GM19238 (cell line): Measurements from ENCODE around the gene SHC2.
"Not testable (repeated sequence)": the region's sequence is repeated elsewhere in the genome, so short reads cannot be mapped to it uniquely, and the experiment has no call there.

Experiments
- DNase-seq: peaks from one replicate; pipeline ENCODE4 v3.0.0; 2011; ENCODE audit warnings: low spot score; ENCODE audit not compliant: insufficient read length

The SHC2 gene

DNA sequence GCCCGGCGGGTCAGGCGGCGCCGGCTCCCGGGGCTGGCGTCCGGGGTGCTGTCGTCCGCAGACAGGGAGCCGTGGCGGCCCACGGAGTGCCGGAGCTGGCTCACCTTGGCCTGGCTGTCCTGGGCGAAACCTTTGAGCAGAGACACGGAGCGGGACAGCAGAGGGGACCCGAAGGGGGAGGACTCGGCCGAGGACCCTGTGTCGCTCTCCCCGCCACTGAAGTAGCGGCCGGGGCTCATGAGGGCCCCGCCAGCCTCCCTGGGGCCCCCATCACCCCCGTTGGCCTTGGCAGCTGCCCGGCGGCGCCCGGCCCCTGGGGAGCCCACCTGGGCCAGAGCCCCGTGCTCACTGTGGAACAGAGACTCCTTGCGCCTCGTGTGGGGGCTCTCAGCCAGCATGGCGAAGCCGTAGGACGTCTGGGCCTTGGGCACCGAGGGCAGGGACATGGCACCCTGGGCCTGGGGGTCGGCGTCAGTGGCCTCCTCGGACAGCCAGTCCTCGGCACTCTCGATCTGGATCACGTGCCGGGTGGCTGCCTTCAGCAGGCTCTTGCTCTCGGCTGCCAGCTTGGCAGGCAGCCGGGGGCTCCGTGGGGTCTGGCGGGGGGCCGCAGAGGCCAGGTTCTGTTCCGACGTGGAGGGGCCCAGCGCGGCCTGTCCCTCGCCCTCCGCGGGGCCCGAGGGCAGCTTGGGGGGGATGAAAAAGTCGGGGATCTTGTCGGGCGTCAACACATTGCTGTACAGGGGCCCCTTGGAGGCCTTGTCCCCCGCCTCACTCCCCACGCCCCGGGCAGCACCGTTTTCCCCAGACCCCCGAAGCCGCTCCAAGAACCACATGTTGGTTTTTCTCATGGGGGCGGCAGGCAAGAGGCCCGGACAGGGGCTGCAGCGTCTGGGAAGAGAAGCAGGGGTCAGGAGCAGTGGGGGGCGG lies 53.1 kb downstream of the SHC2 start:
- DNase-seq = no peak

DNA sequence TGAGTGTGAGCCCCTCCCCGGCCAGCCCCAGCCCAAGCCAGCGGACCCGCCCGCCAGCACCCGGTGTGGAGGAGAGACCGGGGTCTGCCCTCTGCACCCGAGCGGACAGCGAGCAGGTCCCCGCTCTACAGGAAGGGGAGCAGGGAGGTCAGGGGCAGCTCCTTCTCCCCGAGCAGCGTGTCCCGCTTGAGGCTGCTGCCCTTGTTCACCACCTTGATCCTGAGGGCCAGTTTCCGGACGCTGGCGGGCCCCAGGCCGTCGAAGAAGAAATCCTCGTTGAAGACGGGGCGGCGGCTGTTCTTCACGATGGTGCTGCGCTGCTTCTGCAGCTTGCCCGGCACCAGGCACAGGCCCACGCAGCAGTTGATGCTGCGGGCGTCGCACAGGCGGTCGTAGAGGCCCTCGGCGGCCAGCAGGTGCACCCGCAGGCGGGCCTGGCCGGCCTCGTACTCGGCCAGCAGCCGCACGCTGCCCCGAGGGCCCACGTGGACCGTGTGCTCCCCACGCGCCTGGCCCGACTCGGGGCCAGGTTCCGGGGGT lies 53.8 kb downstream of the SHC2 start:
- no peak for DNase-seq

DNA sequence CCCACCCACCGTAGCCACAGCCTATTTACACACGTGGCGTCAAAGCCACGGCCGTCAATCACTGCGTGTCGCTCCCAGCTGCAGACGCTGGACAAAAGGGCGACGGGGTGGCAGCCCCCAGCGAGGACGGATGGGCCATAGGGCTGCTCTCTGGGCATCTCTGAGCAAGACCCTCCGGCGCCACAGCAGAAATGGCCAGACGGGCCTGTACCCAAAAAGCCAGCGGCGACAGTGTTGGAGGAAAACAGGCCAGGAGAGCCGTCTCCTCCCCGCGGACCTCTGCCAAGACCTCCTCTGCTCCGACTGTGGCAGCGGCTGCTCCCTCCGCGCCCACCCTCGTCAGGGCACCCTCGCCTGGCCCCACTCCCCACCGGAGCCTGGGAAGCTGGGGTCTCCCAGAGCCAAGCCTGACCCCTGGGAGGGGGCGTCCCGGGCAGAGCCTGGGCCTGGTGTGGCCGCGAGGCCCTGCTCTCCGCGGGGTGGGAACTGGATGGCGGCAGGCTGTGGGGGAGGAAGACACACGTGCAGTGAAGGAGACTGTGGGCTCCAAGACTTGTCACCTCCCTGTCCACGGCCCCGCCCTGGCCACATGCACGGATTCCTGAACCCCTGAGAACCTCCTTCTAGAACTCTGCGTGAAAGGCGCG lies 54.6 kb downstream of the SHC2 start:
- DNase-seq = no peak

DNA sequence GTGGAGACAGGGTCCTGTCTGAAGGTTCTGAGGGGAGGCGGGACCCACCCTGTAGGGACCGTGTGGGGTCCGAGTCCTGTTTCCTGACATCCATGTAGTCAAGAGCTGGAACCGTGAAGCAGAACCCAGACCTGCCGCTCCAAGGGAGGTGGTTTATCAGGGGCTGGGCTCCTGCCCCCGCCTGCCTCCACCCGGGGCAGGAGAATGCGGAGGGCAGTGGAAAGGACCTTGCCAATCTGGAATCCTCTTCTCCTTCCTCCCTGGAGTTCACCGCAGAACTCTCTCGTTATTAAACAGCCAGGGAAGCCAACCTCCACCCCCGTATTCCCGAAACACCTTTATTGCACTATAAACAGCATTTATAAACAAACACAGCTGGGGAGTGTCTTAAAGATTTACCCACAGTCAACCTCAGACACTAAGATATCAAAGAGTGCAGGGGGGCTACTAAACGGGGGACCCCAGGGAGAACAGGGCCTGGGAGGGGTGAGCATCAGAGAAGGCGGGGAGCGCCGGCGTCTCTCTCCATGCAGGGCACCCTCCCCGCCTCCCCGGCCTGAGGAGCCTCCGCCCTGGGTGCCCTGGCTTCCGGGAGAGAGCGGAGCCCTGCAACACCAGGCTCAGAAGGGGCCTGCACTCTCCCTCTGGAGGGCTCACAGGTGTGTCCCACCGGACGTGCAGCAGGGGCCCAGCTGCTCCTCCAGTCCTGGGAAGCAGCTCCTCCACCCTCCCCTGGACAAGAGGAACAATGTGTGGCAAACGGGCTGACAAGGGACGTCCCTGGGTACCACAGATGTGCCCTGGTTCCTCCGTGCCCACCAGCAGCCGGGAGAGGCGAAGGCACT lies 55.5 kb downstream of the SHC2 start:
- no peak for DNase-seq

DNA sequence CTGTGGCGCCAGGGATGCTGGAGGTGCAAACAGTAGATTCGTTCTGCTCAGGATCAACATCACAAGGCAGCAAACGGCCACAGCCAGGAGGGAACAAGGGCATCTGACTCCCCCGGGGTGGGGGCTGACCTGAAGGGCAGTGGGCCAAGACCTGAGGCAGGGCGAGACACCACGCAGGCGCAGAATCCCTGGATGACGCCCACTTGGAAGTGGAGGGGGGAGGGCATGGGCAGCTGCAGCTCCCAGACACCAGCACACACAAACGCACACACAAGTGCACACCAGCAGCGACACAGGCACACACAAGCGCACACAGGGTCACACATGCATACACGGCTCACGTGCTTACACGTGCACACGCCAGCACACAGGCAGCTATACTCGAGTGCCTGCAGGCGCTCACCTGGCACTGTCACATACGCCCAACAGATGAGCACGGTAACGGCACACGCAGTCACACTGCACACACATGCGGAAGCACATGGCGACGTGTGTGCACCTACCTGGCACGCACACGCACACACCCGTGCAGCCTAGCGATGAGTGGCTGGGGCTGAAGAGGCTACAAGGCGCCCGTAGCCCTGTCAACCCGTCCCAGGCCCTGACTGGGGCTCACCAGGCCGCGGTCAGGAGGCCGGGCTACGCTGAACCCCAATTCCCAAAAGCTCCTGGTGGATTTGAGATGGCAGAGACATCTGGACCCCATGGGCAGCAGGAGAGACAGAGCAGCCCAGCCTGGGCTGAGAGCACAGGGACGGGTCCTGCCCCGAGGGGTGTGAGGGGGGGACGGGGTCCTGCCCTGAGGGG lies 57.4 kb downstream of the SHC2 start:
- DNase-seq = no peak

DNA sequence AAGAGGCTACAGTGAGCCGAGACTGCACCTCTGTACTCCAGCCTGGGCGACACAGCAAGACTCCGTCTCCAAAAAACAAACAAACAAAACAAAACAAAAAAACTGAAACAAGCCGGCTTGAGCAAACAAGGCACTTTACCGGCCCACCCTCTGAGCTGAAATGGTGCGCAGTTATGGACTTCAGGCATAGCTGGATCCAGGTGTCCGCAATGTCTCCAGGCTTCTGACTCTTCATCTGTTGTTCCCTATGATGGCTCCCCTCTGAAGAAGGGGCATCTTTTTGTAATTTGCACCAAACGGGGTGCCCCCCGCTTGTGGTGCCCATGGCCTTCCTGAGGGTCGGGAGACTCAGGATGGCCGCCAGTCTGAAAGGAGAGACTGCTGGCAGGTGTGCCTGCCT lies 58.0 kb downstream of the SHC2 start:
- no peak for DNase-seq

DNA sequence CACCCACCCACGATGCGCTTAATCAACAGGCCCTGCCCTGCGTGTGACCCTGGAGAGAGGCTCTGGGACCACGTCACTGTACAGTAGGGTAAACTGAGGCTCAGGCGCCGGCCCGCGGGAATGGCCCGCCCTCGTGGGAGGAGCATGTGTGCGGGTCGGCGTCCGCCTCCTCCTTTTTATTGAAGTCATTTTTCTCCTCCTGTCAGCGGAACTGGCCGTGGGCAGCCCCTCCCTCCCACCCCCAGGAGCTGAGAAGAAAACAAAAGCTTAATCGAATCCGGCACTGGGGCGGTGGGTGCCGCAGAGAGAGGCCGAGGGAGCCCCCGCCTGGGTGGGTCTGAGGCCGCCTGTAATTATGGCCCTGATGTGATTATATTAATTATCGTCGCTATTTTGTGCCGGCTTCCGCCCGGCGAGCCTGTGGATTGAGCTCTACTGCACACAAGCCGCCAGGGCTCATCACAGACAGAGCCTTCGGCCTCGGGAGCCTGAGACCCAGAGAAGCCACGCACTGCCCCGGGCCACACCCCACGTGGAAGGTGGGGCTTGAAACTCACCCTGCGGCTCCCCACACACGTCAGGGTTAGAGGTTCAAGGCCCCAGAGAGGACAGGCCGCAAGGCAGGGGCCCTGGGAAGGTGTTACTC lies 58.8 kb downstream of the SHC2 start:
- DNase-seq = no peak

DNA sequence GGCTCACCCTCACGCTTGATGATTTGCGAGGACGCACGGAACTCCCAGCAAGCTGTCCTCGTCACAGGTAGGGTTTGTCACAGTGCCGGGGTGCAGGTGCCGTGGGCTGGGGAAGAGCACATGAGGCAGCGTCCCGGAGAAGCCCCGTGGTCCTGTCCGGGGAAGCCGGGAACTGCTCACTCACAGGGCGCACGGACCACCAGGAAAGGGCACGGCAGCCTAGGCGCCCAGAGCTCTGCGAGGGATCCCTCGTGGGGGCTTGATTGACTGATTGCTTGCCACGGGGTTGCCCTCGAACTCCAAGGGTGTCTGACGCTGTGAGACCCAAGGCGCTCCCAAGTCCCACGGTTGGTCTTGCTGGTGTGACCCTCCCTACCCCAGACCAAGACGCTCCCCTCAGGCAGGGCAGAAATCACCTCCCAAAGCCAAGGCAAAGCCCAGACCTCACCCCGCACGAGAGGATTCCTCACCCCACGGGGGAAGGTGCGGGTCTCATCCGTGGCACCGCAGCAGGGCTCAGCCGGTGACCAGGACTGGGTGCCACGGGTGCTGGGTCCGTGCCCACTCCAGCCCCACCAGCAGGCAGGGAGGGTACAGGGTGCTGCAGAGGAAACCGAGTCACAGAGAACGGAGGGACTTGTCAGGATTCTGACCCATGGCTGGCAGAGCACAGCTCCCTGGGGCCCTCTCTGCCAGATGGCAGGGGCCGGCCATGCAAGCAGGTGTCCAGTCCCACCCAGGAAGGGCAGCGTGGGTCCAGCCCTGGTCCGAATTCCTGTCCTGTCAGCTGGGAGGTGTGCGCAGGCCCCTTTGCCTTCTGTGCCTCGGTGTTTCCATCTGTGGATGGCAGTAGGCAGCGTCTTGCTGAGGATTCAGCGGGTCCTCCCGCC lies 59.6 kb downstream of the SHC2 start:
- DNase-seq = no peak

DNA sequence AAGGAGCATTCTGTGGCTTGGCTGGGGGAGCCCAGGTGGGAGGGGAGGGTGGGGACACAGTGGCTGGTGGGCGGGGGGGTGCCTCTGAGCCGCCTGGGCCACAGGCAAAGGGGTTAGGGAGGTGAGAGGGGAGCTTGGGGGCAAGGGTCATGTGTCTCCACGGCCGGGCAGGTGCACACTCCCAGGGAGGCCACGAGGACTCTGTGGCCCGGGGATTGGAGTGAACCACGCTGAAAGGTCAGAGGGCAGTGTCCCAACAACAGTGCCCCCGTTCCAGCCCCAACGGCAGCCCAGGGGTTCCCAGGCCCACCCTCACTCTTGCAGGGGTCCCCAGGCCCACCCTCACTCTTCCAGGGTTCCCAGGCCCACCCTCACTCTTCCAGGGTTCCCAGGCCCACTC lies 61.5 kb downstream of the SHC2 start:
- DNase-seq = no peak

DNA sequence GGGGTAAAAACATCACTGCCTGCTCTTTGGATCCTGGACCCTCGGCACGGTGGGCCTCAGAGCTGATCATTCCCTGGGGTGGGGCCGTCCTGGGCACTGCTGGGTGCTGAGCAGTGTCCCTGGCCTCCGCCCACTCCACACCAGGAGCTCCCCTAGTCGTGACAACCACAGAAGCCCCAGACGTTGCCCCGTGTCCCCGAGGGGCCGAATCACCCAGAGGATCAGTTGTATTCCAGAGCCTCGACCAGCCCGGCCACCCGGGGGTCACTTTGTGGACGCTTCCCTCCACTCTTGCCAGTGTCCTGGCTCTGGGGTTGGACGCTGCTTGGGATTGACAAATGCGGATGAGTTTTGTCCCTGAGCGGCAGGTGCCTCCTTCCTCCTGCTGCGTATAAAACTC lies 62.1 kb downstream of the SHC2 start:
- DNase-seq = no peak

DNA sequence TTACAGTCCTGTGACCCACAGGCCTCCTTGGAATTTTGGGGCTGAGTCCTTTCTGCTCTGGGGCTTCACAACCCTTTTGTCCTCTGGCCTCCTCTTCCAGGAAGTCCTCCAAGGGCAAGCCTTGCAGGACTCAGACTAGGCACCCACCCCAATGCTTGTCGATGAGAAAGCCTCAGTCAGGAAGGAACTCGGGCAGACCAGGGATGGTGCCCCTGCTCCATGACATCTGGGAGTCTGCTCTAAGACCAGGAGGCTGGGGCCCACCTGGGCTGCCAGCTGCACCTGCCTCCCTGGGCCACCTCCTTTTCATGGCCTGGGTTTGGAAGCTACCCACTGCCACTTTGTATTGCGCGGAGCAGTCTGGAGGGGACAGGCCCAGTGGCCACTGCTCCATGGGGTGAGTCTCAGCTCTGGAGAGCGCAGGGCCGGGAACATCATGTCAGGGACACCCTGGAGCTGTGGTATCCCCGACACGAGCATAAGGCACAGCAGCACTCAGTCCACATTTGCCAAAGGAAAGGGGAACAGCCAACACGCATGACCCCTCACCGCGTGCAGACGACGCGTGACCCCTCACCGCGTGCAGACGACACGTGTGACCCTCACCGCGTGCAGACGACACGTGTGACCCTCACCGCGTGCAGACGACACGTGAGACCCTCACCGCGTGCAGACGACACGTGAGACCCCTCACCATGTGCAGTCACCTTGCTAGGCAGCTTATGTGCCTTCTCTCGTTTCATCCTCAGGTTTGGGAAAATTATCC lies 62.7 kb downstream of the SHC2 start:
- DNase-seq = no peak

DNA sequence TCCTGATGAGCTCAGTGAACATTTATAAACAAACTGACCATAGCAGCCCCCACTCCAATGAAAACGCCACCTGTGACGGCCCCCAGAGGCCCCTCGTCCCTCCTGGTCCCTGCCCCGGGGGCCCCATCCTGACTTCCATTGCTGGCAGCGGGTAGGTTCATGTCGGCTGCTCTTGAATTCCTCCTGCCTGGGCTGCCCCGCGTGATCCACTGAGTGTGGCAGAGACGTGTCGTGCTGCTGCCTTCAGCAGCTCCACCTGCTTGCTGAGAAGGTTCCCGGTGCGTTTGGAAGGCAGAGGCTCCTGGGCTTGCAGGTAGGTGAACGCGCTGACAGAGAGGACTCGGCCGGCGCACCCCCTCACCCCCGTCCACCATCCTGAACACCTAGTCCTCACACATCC lies 63.5 kb downstream of the SHC2 start:
- no peak for DNase-seq

DNA sequence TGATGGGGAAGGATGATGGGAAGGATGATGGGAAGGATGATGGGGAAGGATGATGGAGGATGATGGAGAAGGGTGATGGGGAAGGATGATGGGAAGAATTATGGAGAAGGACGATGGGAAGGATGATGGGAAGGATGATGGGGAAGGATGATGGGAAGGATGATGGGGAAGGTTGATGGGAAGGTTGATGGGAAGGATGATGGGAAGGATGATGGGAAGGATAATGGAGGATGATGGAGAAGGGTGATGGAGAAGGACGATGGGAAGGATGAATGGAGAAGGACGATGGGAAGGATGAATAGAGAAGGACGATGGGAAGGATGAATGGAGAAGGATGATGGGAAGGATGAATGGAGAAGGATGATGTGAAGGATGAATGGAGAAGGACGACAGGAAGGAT lies 65.4 kb downstream of the SHC2 start:
- no peak for DNase-seq

DNA sequence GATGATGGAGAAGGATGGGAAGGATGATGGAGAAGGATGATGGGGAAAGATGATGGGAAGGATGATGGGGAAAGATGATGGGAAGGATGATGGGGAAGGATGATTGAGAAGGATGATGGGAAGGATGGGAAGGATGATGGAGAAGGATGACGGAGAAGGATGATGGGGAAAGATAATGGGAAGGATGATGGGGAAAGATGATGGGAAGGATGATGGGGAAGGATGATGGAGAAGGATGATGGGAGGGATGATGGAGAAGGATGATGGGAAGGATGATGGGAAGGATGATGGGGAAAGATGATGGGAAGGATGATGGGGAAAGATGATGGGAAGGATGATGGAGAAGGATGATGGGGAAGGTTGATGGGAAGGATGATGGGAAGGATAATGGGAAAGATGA lies 66.0 kb downstream of the SHC2 start:
- DNase-seq = not testable (repeated sequence)

DNA sequence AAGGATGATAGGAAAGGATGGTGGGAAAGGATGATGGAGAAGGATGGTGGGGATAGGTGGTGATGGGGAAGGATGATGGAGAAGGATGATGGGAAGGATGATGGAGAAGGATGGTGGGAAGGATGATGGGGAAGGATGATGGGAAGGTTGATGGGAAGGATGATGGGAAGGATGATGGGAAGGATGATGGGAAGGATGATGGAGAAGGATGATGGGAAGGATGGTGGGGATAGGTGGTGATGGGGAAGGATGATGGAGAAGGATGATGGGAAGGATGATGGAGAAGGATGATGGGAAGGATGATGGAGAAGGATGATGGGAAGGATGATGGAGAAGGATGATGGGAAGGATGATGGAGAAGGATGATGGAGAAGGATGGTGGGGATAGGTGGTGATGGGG lies 67.3 kb downstream of the SHC2 start:
- DNase-seq = not testable (repeated sequence)

DNA sequence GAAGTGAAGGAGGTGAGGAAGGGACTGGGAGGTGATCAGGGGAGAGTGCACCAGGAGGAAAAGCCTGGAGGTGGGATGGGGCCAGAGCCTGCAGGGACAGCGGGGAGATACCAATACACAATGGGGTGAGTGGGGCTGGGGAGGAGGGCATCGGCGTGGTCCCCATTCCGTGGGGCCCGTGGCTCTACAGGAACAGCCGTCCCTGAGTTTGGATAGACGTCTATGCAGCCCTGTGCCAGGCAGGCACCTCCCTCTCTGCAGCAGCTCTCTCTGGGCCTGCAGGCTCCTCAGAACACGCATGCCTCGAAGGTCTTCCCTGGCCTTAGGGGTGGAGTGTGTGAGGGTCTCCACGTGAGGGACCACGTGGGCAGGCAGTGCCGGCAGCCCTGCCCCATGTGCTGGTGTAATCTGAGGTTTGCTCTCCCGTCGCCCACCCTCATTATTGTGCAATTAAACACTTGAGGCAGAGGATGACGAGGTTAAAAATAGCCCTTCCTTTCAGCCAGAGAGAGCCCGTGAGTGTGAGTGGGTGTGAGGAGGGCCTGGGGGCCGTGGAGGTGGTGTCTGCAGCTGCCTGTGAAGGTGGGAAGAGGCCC lies 68.4 kb downstream of the SHC2 start:
- no peak for DNase-seq

DNA sequence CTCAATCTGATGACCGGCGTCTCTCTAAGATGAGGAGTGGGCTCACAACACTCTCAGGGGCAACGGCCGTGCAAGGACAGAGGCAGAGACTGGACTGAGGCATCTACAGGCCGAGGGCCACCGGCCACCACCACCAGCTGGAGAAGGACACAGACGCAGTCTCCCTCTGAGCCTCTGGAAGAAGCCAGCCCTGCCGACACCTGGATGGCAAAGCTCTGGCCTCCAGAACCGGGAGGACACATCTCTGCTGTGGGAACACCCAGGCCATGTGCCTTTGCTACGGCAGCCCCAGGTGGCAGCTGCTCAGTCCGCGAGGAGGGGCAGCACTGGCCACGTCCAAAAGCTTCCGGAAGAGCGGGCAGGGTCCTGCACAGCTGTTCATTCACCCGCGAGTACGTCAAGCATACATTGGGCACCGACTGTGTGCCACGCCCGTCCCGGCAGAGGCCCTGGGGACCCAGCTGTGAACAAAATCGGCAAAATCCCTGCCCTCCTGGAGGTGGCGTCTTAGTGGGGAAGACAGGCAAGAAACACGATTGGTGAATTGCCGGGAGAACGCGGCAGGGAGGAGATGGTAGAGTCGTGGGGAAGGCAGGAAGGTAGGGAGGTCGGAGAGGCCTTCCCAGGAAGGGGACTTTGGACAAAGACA lies 69.0 kb downstream of the SHC2 start:
- DNase-seq = no peak

DNA sequence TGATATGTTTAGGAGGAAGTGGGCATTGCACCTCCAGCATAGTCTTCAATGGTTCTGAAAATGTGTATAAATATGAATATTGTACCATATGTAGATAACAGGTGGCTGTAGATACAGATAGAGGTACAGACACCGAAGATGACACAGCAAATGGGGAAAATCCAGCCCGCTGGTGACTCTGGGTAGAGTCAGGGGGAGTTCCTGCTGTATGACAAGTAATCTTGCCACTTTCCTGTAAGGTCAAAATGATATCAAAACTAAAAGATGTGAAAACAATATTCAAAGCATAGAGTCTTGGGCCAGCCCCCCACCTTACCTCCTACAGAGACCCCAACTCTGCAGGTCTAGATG lies 69.7 kb downstream of the SHC2 start:
- DNase-seq = no peak
